Astrocyte (in vitro differentiated cells and primary cell): ENCODE results near the gene BSN. TPM values are rescaled to one million over a fixed set of nuclear protein-coding genes. Genes with fewer than 3 reads are reported as not detected.

Experiments used
- DNase-seq: peaks from one replicate; pipeline ENCODE4 v3.0.0-alpha.2; 2010; ENCODE audit warnings: low read depth
- FAIRE-seq: peaks from 2 replicates; lab custom pipeline; 2011; peaks lifted over from hg19 to GRCh38; lab: Jason Lieb, UNC
- H2AFZ ChIP-seq: 2 replicates; pipeline ENCODE4 v1.6.0; 2012; ENCODE audit warnings: low read depth, low read length, inconsistent platforms
- H3K27ac ChIP-seq: 2 replicates; pipeline ENCODE4 v1.5.1; 2011; ENCODE audit warnings: low read depth, low read length, inconsistent platforms
- H3K27me3 ChIP-seq: 2 replicates; pipeline ENCODE4 v1.6.0; 2011; ENCODE audit warnings: low read length, inconsistent platforms; ENCODE audit not compliant: insufficient read depth
- H3K36me3 ChIP-seq: 2 replicates; pipeline ENCODE4 v1.5.1; 2011; ENCODE audit warnings: low read length, inconsistent platforms; ENCODE audit not compliant: insufficient read depth
- H3K4me1 ChIP-seq: 2 replicates; pipeline ENCODE4 v1.5.1; 2011; ENCODE audit warnings: low read length, inconsistent platforms; ENCODE audit not compliant: insufficient read depth
- H3K4me2 ChIP-seq: 2 replicates; pipeline ENCODE4 v1.6.0; 2012; ENCODE audit warnings: low read length, inconsistent platforms
- H3K4me3 ChIP-seq: 2 replicates; pipeline ENCODE4 v1.5.1; 2011; ENCODE audit warnings: low read depth, mild to moderate bottlenecking, low read length, inconsistent platforms; ENCODE audit not compliant: insufficient read depth
- H3K79me2 ChIP-seq: 2 replicates; pipeline ENCODE4 v1.6.0; 2012; ENCODE audit warnings: mild to moderate bottlenecking, low read length, inconsistent platforms; ENCODE audit not compliant: insufficient read depth
- H3K9ac ChIP-seq: 2 replicates; pipeline ENCODE4 v1.6.0; 2012; ENCODE audit warnings: mild to moderate bottlenecking, low read length, inconsistent platforms
- H3K9me3 ChIP-seq: 2 replicates; pipeline ENCODE4 v1.5.1; 2012; ENCODE audit warnings: low read depth, mild to moderate bottlenecking, low read length, inconsistent platforms; ENCODE audit not compliant: insufficient read depth
- H4K20me1 ChIP-seq: 2 replicates; pipeline ENCODE4 v1.6.0; 2012; ENCODE audit warnings: low read length, inconsistent platforms; ENCODE audit not compliant: insufficient read depth
- H3K27ac Mint-ChIP-seq: one replicate; pipeline ENCODE4 v1.8.0; 2021; ENCODE audit warnings: mild to moderate bottlenecking, mixed read lengths; ENCODE audit not compliant: unreplicated experiment
- H3K27me3 Mint-ChIP-seq: one replicate; pipeline ENCODE4 v1.8.0; 2021; ENCODE audit warnings: low read depth, mixed read lengths; ENCODE audit not compliant: unreplicated experiment
- H3K36me3 Mint-ChIP-seq: one replicate; pipeline ENCODE4 v1.8.0; 2021; ENCODE audit warnings: low read depth, mixed read lengths; ENCODE audit not compliant: unreplicated experiment
- H3K4me1 Mint-ChIP-seq: one replicate; pipeline ENCODE4 v1.8.0; 2021; ENCODE audit warnings: low read depth, mixed read lengths; ENCODE audit not compliant: unreplicated experiment
- H3K4me3 Mint-ChIP-seq: one replicate; pipeline ENCODE4 v1.8.0; 2021; ENCODE audit warnings: mild to moderate bottlenecking, moderate library complexity, mixed read lengths; ENCODE audit not compliant: unreplicated experiment
- H3K9me3 Mint-ChIP-seq: one replicate; pipeline ENCODE4 v1.8.0; 2021; ENCODE audit warnings: mild to moderate bottlenecking, mixed read lengths; ENCODE audit not compliant: unreplicated experiment
- EZH2 ChIP-seq: IDR thresholded peaks from 2 replicates; pipeline ENCODE4 v1.6.1; 2012; ENCODE audit warnings: mild to moderate bottlenecking, low read length, inconsistent platforms; ENCODE audit not compliant: insufficient read depth
- total RNA-seq: library from RNA; stranded (reverse); gene quantifications from 2 replicates; pipeline ENCODE4 v1.2.1, GENCODE V29; 2021
- TF ChIP-seq, protein P1 (sequence below): IDR thresholded peaks from 2 replicates; pipeline ENCODE4 v1.5.1; 2011; ENCODE audit warnings: low read depth, mild to moderate bottlenecking, inconsistent platforms, low read length, moderate library complexity; ENCODE audit not compliant: insufficient read depth

Gene BSN
- total RNA-seq, 1 donor from 2014 or later = 0.86 TPM

DNA sequence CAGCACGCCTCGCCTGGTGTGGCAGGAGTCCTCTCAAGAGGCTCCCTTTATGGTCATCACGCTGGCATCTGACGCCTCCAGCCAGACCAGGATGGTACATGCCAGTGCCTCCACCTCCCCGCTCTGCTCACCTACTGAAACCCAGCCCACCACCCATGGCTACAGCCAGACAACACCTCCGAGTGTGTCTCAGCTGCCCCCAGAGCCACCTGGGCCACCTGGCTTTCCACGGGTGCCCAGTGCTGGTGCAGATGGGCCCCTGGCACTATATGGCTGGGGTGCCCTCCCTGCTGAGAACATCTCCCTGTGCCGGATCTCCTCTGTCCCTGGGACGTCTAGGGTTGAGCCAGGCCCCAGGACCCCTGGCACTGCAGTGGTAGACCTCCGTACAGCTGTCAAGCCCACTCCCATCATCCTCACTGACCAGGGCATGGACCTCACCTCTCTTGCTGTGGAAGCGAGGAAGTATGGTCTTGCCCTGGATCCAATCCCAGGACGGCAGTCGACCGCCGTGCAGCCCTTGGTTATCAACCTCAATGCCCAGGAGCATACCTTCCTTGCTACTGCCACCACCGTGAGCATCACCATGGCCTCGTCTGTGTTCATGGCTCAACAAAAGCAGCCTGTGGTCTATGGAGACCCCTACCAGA is 100.0 kb downstream of the BSN start:
- no peaks in the 10 kb centered on the region for H3K36me3 ChIP-seq
- Mint-ChIP-seq H3K9me3 (peaks cover 3% of the 10 kb centered on the region), H3K36me3 (no peaks in the 10 kb centered on the region), H3K4me1 (peaks cover 5% of the 10 kb centered on the region), H3K27me3 (peaks cover 34% of the 10 kb centered on the region), H3K27ac (no peak overlapping the region), H3K4me3 (no peak overlapping the region)
- H3K79me2 ChIP-seq = no peaks in the 10 kb centered on the region
- no peak overlapping the region for H3K4me3 ChIP-seq
- H3K4me1 ChIP-seq = no peaks in the 10 kb centered on the region
- peaks cover 2% of the 10 kb centered on the region for H3K27me3 ChIP-seq
- H3K27ac ChIP-seq = no peak overlapping the region
- no peaks in the 10 kb centered on the region for H4K20me1 ChIP-seq
- no peak for TF ChIP-seq EZH2
- TF ChIP-seq, protein P1, sequence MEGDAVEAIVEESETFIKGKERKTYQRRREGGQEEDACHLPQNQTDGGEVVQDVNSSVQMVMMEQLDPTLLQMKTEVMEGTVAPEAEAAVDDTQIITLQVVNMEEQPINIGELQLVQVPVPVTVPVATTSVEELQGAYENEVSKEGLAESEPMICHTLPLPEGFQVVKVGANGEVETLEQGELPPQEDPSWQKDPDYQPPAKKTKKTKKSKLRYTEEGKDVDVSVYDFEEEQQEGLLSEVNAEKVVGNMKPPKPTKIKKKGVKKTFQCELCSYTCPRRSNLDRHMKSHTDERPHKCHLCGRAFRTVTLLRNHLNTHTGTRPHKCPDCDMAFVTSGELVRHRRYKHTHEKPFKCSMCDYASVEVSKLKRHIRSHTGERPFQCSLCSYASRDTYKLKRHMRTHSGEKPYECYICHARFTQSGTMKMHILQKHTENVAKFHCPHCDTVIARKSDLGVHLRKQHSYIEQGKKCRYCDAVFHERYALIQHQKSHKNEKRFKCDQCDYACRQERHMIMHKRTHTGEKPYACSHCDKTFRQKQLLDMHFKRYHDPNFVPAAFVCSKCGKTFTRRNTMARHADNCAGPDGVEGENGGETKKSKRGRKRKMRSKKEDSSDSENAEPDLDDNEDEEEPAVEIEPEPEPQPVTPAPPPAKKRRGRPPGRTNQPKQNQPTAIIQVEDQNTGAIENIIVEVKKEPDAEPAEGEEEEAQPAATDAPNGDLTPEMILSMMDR = no peak
- no peak for DNase-seq
- H3K9ac ChIP-seq = no peak overlapping the region
- H3K9me3 ChIP-seq = no peaks in the 10 kb centered on the region
- no peak overlapping the region for H2AFZ ChIP-seq
- H3K4me2 ChIP-seq = no peak overlapping the region
- no peak for FAIRE-seq

DNA sequence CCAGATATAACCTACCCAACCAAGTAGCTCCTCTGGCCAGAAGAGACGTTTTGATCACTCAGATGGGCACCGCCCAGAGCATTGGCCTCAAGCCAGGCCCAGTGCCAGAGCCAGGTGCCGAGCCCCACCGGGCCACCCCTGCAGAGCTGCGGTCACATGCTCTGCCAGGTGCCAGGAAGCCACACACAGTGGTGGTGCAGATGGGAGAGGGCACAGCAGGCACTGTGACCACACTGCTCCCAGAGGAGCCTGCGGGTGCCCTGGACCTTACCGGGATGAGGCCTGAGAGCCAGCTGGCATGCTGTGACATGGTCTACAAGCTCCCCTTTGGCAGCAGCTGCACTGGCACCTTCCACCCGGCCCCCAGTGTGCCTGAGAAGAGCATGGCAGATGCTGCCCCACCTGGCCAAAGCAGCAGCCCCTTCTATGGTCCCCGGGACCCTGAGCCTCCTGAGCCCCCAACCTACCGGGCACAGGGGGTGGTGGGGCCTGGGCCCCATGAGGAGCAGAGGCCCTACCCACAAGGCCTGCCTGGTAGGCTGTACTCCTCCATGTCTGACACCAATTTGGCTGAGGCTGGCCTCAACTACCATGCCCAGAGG is 100.8 kb downstream of the BSN start:
- Histone ChIP-seq H3K4me2 (no peak overlapping the region), H3K79me2 (no peaks in the 10 kb centered on the region), H3K9me3 (no peaks in the 10 kb centered on the region), H3K9ac (no peak overlapping the region), H3K4me3 (no peak overlapping the region), H3K27me3 (peaks cover 2% of the 10 kb centered on the region), H3K4me1 (no peaks in the 10 kb centered on the region), H2AFZ (no peak overlapping the region), H4K20me1 (no peaks in the 10 kb centered on the region), H3K36me3 (no peaks in the 10 kb centered on the region), H3K27ac (no peak overlapping the region)
- Mint-ChIP-seq H3K36me3 (no peaks in the 10 kb centered on the region), H3K27ac (no peak overlapping the region), H3K4me3 (no peak overlapping the region), H3K27me3 (peaks cover 34% of the 10 kb centered on the region), H3K9me3 (peaks cover 3% of the 10 kb centered on the region), H3K4me1 (peaks cover 2% of the 10 kb centered on the region)
- no peak for TF ChIP-seq EZH2
- TF ChIP-seq, protein P1 = no peak
- FAIRE-seq (no peak), DNase-seq (no peak)

DNA sequence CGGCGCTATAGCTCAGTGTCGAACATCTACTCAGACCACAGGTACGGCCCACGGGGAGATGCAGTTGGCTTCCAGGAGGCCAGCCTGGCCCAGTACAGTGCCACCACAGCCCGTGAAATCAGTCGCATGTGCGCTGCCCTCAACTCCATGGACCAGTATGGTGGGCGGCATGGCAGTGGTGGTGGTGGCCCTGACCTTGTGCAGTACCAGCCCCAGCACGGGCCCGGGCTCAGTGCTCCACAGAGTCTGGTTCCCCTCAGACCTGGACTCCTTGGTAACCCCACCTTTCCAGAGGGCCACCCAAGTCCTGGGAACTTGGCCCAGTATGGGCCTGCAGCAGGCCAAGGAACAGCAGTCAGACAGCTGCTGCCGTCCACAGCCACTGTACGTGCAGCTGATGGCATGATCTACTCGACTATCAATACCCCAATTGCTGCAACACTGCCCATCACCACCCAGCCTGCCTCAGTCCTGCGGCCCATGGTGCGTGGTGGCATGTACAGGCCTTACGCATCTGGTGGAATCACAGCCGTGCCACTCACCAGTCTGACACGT is 101.5 kb downstream of the BSN start:
- H3K4me3 ChIP-seq = no peak overlapping the region
- Mint-ChIP-seq H3K27ac (no peak overlapping the region), H3K36me3 (no peaks in the 10 kb centered on the region), H3K27me3 (peaks cover 34% of the 10 kb centered on the region), H3K4me3 (no peak overlapping the region), H3K4me1 (no peaks in the 10 kb centered on the region), H3K9me3 (peaks cover 3% of the 10 kb centered on the region)
- no peak overlapping the region for H2AFZ ChIP-seq
- DNase-seq (no peak), FAIRE-seq (no peak)
- TF ChIP-seq, protein P1 = no peak
- TF ChIP-seq EZH2 = no peak
- H3K27ac ChIP-seq = no peak overlapping the region
- H3K79me2 ChIP-seq = no peaks in the 10 kb centered on the region
- peaks cover 2% of the 10 kb centered on the region for H3K27me3 ChIP-seq
- H3K36me3 ChIP-seq = no peaks in the 10 kb centered on the region
- no peak overlapping the region for H3K4me2 ChIP-seq
- no peaks in the 10 kb centered on the region for H3K9me3 ChIP-seq
- H3K4me1 ChIP-seq = no peaks in the 10 kb centered on the region
- H4K20me1 ChIP-seq = no peaks in the 10 kb centered on the region
- no peak overlapping the region for H3K9ac ChIP-seq
